ENCODE results near the gene ARID5B.
A peak's percentile ranks its signal among the peaks of the same experiment; 100 is the strongest.

ARID5B gene

DNA sequence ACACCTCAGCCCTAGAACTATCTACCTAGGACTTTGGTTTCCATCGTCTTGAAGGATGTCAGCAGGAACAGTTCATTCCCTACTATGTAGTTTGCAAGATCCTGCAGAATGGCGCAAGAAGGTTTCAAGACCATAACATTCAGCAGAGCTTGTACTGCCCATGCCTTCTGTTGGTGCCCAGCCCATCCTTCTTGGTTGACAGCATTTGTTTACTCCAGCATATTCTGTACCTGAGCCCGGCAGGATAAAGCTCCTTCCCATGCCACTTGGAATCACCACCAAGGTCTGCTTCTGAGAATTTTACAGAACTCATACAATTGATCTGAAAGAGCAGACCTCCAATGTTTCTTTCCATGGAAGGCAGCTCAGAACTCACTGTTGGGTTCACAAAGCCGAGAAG, 150.8 kb downstream of the ARID5B start:
- Histone ChIP-seq H3K36me3 (ENCODE audit: insufficient read depth) (no peaks in the 10 kb centered on the region), H3K27me3 (ENCODE audit: insufficient read depth, low read depth) (no peaks in the 10 kb centered on the region), H3K4me3 (IDR thresholded peaks at IDR 0.05; ENCODE audit: insufficient read depth, low read depth, low read length) (no peak overlapping the region), H3K4me2 (peak overlapping the region; percentile 98), H3K9ac (no peak overlapping the region), H4K20me1 (ENCODE audit: insufficient read depth) (no peaks in the 10 kb centered on the region), H3K4me1 (ENCODE audit: low read depth, poor library complexity, severe bottlenecking) (peaks cover 72% of the 10 kb centered on the region), H3K79me2 (ENCODE audit: insufficient read depth, low read depth) (no peaks in the 10 kb centered on the region; the same call in 1 of the 2 replicates), H2AFZ (ENCODE audit: low read depth) (no peak overlapping the region), H3K27ac (peak overlapping the region; percentile 93)
- no peak for TF ChIP-seq CTCF (conservative IDR thresholded peaks at IDR 0.05; ENCODE audit: low read depth, low read length)

GRCh38 chr10:62053860-62054259, 152.4 kb downstream of the ARID5B start:
- TF ChIP-seq CTCF (conservative IDR thresholded peaks at IDR 0.05; ENCODE audit: low read depth, low read length): no peak
- peaks cover 57% of the 10 kb centered on the region for H3K4me1 ChIP-seq (ENCODE audit: low read depth, poor library complexity, severe bottlenecking)
- H3K9ac ChIP-seq: no peak overlapping the region
- H3K79me2 ChIP-seq (ENCODE audit: insufficient read depth, low read depth): no peaks in the 10 kb centered on the region; the same call in 1 of the 2 replicates
- H3K27ac ChIP-seq: peak overlapping the region; percentile 61
- no peak overlapping the region for H3K4me3 ChIP-seq (IDR thresholded peaks at IDR 0.05; ENCODE audit: insufficient read depth, low read depth, low read length)
- H2AFZ ChIP-seq (ENCODE audit: low read depth): no peak overlapping the region
- H3K36me3 ChIP-seq (ENCODE audit: insufficient read depth): no peaks in the 10 kb centered on the region
- no peaks in the 10 kb centered on the region for H3K27me3 ChIP-seq (ENCODE audit: insufficient read depth, low read depth)
- H3K4me2 ChIP-seq: peak overlapping the region; percentile 36; the same call in 1 of the 2 replicates
- H4K20me1 ChIP-seq (ENCODE audit: insufficient read depth): no peaks in the 10 kb centered on the region

DNA sequence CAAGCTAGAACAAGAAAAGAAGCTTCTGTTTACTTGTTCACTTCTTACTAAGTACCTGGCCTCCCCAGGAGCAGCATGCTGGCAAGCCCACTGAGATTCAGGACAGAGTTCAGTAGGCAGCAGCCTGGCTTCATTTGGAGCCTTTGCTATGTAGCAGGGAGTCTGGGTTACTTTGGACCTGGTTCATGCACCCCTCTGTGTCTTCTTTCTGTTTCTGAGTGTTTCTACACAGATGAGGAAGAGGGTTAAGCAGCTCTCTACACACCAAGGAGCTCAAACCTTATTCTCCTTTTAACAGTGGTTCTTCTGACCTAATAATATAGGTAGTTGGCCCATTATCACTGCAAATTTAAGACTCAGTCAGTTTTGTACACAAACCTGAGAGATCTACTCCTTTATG, 152.9 kb downstream of the ARID5B start:
- Histone ChIP-seq H3K4me3 (IDR thresholded peaks at IDR 0.05; ENCODE audit: insufficient read depth, low read depth, low read length) (no peak overlapping the region), H4K20me1 (ENCODE audit: insufficient read depth) (no peaks in the 10 kb centered on the region), H3K9ac (no peak overlapping the region), H3K27me3 (ENCODE audit: insufficient read depth, low read depth) (no peaks in the 10 kb centered on the region), H3K36me3 (ENCODE audit: insufficient read depth) (no peaks in the 10 kb centered on the region), H2AFZ (ENCODE audit: low read depth) (no peak overlapping the region), H3K4me1 (ENCODE audit: low read depth, poor library complexity, severe bottlenecking) (peaks cover 56% of the 10 kb centered on the region), H3K79me2 (ENCODE audit: insufficient read depth, low read depth) (no peaks in the 10 kb centered on the region; the same call in 1 of the 2 replicates), H3K27ac (peak overlapping the region; percentile 61), H3K4me2 (peak overlapping the region; percentile 36; the same call in 1 of the 2 replicates)
- no peak for TF ChIP-seq CTCF (conservative IDR thresholded peaks at IDR 0.05; ENCODE audit: low read depth, low read length)

GRCh38 chr10:62054830-62055229, 153.3 kb downstream of the ARID5B start:
- H3K4me2 ChIP-seq: peak overlapping the region; percentile 36; the same call in 1 of the 2 replicates
- no peak overlapping the region for H3K4me3 ChIP-seq (IDR thresholded peaks at IDR 0.05; ENCODE audit: insufficient read depth, low read depth, low read length)

More at GRCh38 chr10:62054830-62055229, 153.3 kb downstream of the ARID5B start:
- Histone ChIP-seq H3K27ac (peak overlapping the region; percentile 61), H3K9ac (no peak overlapping the region), H3K27me3 (ENCODE audit: insufficient read depth, low read depth) (no peaks in the 10 kb centered on the region), H3K79me2 (ENCODE audit: insufficient read depth, low read depth) (no peaks in the 10 kb centered on the region; the same call in 1 of the 2 replicates), H3K4me1 (ENCODE audit: low read depth, poor library complexity, severe bottlenecking) (peaks cover 56% of the 10 kb centered on the region), H2AFZ (ENCODE audit: low read depth) (no peak overlapping the region), H3K36me3 (ENCODE audit: insufficient read depth) (no peaks in the 10 kb centered on the region), H4K20me1 (ENCODE audit: insufficient read depth) (no peaks in the 10 kb centered on the region)
- TF ChIP-seq CTCF (conservative IDR thresholded peaks at IDR 0.05; ENCODE audit: low read depth, low read length): no peak
